NCI-H128 (cell line): ENCODE measurements around the gene CNST.
"Not testable (repeated sequence)": the region's sequence is repeated elsewhere in the genome, so short reads cannot be mapped to it uniquely, and the experiment has no call there.

Source experiments
- DNase-seq: peaks from one replicate; lab custom pipeline; 2025; ENCODE audit not compliant: unreplicated experiment; lab: John Stamatoyannopoulos, UW

The CNST gene

DNA sequence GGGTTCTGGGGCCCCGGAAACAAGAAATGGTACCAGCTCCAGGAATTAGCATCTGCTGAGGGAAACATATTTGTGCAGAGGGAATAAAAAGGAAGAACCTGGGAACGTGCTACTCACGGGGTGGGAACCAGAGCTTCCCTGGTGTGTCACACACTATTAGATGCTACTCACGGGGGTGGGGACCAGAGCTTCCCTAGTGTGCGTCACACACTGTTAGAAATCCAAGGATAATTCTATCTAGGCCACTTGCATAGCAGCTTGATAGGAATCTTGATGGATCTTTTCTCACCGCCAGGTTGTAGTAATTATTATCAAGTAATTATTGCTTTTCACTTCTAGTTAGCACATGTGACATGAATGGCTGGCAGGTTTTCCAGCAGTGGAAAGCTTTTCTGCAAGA is 103.4 kb downstream of the CNST start:
- no peak for DNase-seq

- DNase-seq, result no peak
Measured at GRCh38 chr1:246674049-246674448, 107.8 kb downstream of the CNST start.

GRCh38 chr1:246677842-246678241 is 111.6 kb downstream of the CNST start:
- no peak for DNase-seq

GRCh38 chr1:246678816-246679793 is 112.8 kb downstream of the CNST start:
- no peak for DNase-seq

GRCh38 chr1:246679794-246680177 is 113.5 kb downstream of the CNST start:
- DNase-seq, result no peak

DNA sequence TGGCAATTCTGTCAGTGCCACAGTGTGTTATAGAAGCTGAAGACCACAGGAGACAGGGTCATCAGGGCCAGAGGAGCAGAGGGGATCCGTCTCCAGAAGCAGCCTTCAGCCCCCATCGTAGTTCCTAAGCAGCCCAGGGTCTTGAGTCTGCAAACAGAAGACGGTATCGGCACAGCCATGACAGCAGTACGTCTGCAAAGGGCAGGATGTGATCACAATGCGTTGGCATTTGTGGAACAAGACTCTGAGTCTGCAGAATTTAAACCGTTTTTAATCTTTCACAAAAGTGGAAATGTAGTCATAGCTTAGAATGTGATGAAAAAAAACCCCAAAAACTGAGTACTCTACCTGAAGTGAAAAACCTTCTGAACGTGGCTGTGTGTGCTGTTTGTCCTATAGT is 113.9 kb downstream of the CNST start:
- DNase-seq, result no peak

DNA sequence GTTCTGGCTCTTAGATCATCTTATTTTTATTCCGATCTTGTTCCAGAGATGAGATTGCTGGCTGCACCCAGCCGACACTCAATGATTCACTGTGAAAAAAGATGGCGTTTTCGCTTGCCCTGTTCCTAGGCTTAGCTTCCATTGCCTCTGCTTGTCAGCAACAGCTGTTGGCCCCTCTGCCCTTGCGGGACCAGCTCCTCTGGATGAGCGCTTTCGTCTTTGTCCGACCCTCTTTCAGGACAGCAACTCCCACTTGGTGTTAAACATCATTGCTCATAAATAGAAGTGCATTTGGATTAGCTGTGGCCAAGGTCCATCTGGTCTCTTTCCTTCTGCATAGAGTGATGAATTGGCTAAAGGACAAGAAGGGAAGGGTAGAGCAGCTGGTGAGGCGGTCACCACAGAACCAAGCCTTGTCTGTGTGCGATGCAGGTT is 114.5 kb downstream of the CNST start:
- no peak for DNase-seq

DNA sequence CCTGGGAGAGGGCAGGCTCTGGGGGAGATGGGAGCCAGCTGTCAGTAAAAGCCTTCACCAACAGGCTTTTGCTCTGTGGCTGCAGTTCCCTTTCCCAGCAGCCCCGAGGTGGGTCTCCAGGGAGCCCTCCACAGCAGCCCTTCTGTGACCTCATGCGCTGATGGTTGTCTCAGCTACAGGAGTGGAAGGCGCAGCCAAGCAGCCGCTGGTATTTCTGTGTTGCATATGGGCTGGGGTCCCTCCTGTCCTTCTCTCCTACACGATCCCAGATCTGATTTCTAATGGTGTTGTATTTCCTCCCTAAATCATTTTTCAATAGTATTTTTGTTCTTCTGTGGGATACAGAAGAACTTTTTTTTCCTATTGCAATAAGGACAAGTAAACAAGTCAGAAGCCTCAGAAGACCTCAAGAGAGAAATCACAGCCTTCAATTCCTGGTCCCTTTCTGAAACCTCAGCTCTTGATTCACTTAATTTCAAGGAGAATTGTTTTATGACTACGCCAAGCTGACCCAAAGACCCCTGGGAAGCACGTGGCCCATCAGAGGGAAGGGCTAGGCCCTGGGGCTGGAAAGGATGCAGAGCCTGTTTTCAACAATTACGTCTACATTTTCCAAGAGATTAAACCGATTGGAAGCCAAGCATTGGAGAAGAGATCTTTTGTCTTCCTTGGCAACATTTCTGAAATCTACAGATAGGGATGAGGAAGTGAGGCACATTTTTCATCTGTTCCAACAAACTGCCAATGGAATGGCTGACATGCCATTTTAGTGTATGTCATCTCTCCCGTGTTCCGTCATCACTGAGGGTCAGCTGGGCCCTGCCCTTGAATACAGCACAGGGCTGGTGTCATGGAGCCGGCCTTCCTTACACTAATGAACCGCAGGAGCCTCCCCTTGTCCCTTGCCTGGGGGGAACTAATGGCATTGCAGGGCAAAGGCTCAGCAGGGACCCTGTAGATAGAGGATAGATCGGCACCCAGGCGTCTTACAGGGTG is 115.9 kb downstream of the CNST start:
- DNase-seq, result peak; percentile 16

DNA sequence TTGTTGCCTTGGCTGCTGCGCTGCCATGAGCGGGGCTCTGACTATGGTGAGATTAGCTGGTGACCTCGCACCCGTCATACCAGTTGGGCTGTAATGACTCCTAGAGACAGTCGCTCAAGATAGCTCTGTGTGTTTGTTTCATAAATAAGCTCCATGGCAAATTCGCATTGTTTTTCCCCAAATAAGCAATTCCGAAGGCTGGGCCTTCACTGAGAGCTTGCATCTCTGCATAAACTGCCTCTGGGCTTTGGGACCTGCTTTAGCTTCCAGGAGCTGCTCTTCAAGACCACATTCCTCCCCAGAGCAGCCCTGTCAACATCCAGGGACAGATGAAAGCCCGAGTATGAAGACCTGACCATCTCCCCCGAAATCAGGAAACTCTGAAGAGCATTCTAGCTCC is 117.3 kb downstream of the CNST start:
- no peak for DNase-seq

GRCh38 chr1:246687002-246687401 is 120.7 kb downstream of the CNST start:
- DNase-seq, result no peak

GRCh38 chr1:246689409-246690008 is 123.3 kb downstream of the CNST start:
- peak; percentile 83 for DNase-seq

DNA sequence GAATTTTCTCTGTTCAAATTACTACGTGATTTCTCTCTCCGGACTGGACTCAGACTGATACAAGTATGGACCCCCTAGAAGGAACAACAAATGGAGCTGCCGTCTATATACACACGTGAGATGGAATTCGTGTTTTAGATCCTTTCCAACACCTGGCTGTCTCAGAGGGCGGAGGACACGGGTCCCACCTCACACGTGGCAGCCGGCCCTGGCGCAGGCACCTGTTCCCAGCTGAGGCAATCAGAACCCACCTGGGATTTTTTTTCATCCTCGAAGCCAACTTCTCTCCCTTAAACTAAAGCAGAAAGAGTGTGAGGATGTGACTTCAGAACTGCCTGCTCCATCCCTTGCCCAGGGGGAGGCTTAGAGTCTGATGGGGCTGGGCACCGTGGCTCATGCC is 123.8 kb downstream of the CNST start:
- DNase-seq, result no peak

DNA sequence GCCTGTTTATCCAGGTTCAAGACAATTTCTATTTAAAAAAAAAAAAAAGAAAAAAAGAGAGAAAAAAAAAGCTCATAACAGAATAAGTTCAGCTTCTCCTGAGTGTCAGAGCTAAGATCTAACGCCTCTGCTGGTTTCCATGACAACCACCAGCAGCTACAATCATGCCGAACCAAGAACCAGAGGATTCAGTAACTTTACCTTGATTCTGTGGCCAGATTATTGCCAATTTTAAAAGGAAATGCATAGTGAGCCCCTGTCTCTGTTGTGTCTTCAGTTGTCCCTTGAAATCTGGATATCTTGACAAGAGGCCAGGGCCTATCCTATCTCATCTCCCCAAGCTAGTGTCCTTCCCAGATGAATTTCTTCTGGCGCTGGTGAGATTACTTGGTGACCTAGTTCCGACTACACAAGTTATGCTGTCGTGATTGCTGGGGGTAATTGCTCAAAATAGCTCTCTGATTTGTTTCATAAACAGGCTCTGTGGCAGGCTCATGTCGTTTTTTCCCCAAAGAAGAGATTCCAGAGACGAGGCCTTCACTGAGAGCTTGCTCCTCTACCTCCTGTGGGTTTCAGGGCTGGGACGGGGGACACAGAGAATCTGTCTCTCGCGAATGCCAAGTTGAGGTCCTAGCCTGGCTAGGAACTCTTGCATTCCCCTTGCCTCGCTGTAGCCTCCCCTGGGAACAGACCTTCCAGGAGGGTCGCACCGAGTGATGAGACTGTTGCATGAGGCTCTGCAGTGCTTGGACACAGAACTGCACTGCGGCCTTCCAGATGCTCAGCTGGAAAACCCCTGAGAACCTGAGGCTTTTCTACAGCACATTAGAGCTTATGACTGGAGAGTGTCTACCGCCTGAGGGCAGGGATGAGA is 125.6 kb downstream of the CNST start:
- DNase-seq, result no peak

DNA sequence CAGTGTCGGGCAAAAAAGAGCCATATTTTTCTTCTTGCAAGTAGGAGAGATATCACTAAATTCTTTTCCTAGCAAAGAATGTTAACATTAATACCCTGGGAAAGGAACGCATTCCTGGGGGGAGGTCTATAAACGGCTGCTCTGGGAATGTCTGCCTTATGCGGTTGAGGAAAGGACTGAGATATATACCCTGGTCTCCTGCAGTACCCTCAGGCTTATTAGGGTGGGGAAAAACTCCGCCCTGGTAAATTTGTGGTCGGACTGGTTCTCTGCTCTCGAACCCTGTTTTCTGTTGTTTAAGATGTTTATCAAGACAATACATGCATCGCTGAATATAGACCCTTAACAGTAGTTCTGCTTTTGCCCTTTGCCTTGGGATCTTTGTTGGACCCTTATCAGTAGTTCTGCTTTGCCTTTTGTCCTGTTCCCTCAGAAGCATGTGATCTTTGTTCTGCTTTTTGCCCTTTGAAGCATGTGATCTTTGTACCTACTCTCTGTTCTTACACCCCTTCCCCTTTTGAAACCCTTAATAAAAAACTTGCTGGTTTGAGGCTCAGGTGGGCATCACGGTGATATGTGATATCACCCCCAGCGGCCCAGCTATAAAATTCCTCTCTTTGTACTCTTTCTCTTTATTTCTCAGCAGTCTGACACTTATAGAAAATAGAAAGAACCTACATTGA is 128.1 kb downstream of the CNST start:
- DNase-seq, result not testable (repeated sequence)

DNA sequence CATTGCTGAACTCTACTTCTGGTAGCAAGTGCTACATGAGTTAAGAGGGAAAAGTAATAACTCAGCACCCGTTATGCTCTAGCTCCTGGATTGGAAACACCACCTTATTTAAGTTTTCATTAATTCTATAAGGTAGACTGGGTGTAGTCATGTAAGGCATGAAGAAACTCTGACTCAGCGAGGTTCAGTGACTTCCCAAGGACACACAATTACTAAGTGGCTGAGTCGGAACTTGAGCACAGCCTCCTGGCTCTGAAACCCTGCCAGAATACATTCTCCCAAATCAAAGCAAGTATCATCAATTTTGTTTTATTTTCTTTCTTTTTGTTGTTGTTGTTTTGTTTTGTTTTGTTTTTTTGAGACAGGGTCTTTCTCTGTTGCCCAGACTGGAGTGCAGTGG is 128.9 kb downstream of the CNST start:
- no peak for DNase-seq

GRCh38 chr1:246695666-246696065 is 129.4 kb downstream of the CNST start:
- DNase-seq, result no peak

DNA sequence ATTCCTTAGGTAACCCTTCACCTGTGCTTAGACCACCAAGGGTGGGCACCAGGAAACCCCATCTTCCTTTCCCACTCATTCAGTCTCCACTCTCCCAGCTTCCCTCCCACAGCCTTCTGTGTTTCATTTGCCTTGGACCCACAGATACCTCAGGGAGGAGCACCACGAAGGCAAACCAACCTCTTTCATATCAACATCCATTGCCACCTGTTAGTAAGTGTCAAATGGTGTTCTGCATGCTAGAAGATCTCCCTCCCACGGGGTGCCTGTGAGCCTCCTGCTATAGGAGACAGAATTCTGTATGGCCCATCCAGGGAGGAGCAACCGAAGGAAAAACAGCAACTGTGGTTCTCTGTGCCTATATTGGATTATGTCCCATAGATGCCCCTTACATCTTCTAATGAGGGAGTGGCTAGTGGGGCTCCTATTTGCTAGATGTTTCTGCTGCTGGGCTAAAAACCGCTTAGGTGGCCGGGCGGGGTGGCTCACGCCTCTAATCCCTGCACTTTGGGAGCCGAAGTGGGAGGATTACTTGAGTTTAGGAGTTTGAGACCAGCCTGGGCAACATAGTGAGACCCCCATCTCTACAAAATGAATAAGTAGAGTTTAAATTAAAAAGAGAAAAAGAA is 132.3 kb downstream of the CNST start:
- DNase-seq, result no peak

DNA sequence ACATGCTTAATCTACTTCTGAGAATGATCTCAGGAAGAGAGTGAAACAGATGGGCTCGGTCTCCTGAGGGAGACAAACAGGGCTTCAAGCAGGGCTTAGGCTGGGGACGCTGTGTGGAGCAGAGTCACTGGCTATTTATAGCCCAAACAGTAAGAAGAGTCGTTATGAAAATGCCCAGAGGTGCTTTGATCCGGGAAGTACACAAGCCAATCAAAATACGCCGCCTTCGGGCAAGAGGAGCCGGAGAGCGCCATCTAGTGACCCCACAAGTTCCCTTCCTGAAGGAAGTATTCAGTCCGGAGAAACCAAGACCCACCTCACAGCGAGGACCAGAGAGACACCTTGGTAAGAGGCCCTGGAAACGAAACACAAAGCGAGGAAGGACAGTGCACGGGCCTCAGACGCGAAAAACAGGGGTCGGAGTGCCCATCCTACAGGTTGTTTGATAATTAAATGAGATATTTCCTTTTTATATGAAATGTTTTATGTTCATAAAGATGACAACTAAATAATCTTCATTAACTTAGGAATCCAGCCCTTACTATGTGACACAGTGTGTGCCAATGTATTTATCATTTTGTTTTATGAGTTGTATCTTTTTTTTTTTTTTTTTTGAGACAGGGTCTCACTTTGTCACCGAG is 133.0 kb downstream of the CNST start:
- peak; percentile 64 for DNase-seq

DNA sequence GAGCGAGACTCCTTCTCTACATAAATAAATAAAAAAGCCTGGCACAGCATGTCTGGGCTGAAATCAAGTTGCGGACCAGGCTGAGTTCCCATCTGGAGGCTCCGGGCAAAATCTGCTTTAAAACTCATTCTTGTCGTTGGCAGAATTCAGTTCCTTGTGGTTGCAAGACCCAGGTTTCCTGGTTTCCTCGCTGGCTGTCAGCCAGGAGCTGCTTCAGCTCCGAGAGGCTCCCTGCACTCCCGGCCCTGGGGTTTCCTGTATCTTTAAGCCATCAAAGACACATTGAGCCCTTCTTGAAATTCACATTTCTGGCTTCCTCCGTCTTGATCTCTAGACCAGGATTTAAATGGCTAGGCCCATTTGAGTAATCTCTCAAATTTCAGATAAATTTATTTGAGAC is 137.3 kb downstream of the CNST start:
- no peak for DNase-seq
